Peyer's patch (tissue), 4 donors: ENCODE results near the gene CDRT4.

Experiments
- CTCF ChIP-seq, 6 experiments: fragments of 450-650 bp in 4 of 6; fragments of 200-600 bp in 2 of 6; sonication (generic) in 1 of 6; IDR thresholded peaks; one replicate each; pipeline ENCODE4 v1.5.1; 2017 to 2019; ENCODE audit warnings: antibody characterized with exemption in 6 of 6, mild to moderate bottlenecking in 3 of 6, moderate library complexity in 1 of 6
- POLR2A ChIP-seq, 2 donors: fragments of 450-650 bp; IDR thresholded peaks; one replicate each; pipeline ENCODE4 v1.5.1; 2017; ENCODE audit warnings: antibody characterized with exemption in 2 of 2, mild to moderate bottlenecking in 2 of 2, moderate library complexity in 2 of 2

- TF ChIP-seq CTCF (IDR thresholded peaks at IDR 0.05) (no peak), POLR2A (IDR thresholded peaks at IDR 0.05) (no peak)
Observed at GRCh38 chr17:15493693-15494035, 26.2 kb upstream of the CDRT4 start.
